Measurements from ENCODE around the gene SFT2D3.

DNA sequence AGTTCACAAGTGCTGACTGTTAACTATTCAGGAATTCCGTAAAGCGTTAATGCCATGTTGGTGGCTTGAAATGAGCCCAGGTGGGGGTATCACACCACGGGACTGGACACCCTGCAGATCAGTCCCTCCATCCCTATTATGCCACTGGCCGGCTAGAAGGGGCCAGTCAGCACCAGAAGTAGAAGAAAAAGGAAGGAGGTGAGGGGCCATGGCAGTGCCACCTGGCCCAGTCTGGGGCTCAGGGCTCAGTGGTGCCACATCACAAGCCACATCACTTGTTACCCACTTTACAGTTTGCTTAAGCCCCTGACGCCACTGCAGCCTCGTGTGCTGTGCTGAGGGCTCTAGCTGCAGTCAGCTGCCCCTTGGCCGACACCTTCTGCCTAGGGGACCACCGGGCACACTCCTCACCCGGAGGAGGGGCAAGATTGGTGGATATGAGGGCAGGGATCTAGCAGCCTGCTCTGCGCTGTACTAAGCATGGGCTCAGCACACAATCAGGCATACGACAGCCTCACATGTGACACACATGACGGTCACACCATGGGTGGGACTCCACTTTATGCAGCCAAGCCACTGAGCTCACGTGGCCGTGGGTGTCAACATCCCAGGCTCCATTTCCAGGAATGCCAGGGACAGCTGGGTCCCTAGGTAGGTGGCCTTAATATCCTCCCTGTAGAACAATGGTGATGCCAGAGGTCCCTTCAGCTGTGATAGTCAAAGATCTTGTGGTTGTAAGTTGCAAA is 29.6 kb upstream of the SFT2D3 start:
- TF ChIP-seq, protein P1, sequence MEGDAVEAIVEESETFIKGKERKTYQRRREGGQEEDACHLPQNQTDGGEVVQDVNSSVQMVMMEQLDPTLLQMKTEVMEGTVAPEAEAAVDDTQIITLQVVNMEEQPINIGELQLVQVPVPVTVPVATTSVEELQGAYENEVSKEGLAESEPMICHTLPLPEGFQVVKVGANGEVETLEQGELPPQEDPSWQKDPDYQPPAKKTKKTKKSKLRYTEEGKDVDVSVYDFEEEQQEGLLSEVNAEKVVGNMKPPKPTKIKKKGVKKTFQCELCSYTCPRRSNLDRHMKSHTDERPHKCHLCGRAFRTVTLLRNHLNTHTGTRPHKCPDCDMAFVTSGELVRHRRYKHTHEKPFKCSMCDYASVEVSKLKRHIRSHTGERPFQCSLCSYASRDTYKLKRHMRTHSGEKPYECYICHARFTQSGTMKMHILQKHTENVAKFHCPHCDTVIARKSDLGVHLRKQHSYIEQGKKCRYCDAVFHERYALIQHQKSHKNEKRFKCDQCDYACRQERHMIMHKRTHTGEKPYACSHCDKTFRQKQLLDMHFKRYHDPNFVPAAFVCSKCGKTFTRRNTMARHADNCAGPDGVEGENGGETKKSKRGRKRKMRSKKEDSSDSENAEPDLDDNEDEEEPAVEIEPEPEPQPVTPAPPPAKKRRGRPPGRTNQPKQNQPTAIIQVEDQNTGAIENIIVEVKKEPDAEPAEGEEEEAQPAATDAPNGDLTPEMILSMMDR (IDR thresholded peaks at IDR 0.05; ENCODE audit: poor library complexity, severe bottlenecking), result no peak
- no peak for TF ChIP-seq EP300 (conservative IDR thresholded peaks at IDR 0.05; ENCODE audit: poor library complexity, severe bottlenecking)
- TF ChIP-seq EZH2 (IDR thresholded peaks at IDR 0.05; ENCODE audit: borderline replicate concordance, insufficient read depth, low read length, poor library complexity, severe bottlenecking), result no peak
- TF ChIP-seq, protein P2, sequence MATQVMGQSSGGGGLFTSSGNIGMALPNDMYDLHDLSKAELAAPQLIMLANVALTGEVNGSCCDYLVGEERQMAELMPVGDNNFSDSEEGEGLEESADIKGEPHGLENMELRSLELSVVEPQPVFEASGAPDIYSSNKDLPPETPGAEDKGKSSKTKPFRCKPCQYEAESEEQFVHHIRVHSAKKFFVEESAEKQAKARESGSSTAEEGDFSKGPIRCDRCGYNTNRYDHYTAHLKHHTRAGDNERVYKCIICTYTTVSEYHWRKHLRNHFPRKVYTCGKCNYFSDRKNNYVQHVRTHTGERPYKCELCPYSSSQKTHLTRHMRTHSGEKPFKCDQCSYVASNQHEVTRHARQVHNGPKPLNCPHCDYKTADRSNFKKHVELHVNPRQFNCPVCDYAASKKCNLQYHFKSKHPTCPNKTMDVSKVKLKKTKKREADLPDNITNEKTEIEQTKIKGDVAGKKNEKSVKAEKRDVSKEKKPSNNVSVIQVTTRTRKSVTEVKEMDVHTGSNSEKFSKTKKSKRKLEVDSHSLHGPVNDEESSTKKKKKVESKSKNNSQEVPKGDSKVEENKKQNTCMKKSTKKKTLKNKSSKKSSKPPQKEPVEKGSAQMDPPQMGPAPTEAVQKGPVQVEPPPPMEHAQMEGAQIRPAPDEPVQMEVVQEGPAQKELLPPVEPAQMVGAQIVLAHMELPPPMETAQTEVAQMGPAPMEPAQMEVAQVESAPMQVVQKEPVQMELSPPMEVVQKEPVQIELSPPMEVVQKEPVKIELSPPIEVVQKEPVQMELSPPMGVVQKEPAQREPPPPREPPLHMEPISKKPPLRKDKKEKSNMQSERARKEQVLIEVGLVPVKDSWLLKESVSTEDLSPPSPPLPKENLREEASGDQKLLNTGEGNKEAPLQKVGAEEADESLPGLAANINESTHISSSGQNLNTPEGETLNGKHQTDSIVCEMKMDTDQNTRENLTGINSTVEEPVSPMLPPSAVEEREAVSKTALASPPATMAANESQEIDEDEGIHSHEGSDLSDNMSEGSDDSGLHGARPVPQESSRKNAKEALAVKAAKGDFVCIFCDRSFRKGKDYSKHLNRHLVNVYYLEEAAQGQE (IDR thresholded peaks at IDR 0.05; ENCODE audit: borderline replicate concordance), result no peak
- no peak for TF ChIP-seq TAF1 (IDR thresholded peaks at IDR 0.05; ENCODE audit: low read depth)
